PC-9 (cell line): ENCODE results near the gene FRMD8. TPM values are rescaled to one million over a fixed set of nuclear protein-coding genes. Genes with fewer than 3 reads are reported as not detected.

Source experiments
- BruUV-seq: library from RNA; stranded (reverse); fragments of 400-500 nt; replicated peaks from 2 replicates; lab custom pipeline; 2021; lab: Mats Ljungman, UMichigan
- CTCF ChIA-PET: fragments of 300-600 bp; sonication (Branson Sonifier 250); formaldehyde crosslinking; loops from one replicate; lab custom pipeline; 2022; ENCODE audit warnings: antibody characterized with exemption; lab: Charles Lee
- POLR2A ChIA-PET: fragments of 300-600 bp; sonication (Branson Sonifier 250); formaldehyde crosslinking; loops from one replicate; lab custom pipeline; 2022; ENCODE audit warnings: antibody characterized with exemption; ENCODE audit not compliant: unreplicated experiment; lab: Charles Lee
- DNase-seq, 2 experiments: peaks; one replicate each; pipeline versions ENCODE4 v3.0.0 to v3.0.0-alpha.2; 2015 to 2022; ENCODE audit warnings: mixed read lengths in 1 of 2
- H2AFZ ChIP-seq: fragments of 200-600 bp; sonication (generic); 2 replicates; pipeline ENCODE4 v1.8.1; 2017; ENCODE audit warnings: antibody characterized with exemption
- H3F3A ChIP-seq: fragments of 200-600 bp; sonication (generic); 2 replicates; pipeline ENCODE4 v1.8.1; 2017; ENCODE audit warnings: antibody characterized with exemption, mild to moderate bottlenecking, low read depth; ENCODE audit not compliant: insufficient read depth
- H3K27ac ChIP-seq: fragments of 200-600 bp; sonication (generic); 2 replicates; pipeline ENCODE4 v1.6.1; 2016; ENCODE audit warnings: mixed run types
- H3K27me3 ChIP-seq: fragments of 200-600 bp; sonication (generic); 2 replicates; pipeline ENCODE4 v1.6.1; 2016; ENCODE audit warnings: low read depth, mixed run types; ENCODE audit not compliant: insufficient read depth
- H3K36me3 ChIP-seq: fragments of 200-600 bp; sonication (generic); 2 replicates; pipeline ENCODE4 v1.6.1; 2016; ENCODE audit warnings: low read depth, mixed run types
- H3K4me1 ChIP-seq: fragments of 200-600 bp; sonication (generic); replicated peaks from 2 replicates; pipeline ENCODE4 v1.6.1; 2016; ENCODE audit warnings: mixed run types; ENCODE audit not compliant: insufficient read depth
- H3K4me2 ChIP-seq: fragments of 200-600 bp; sonication (generic); 2 replicates; pipeline ENCODE4 v1.6.1; 2017; ENCODE audit warnings: mixed run types
- H3K4me3 ChIP-seq: fragments of 200-600 bp; sonication (generic); 2 replicates; pipeline ENCODE4 v1.6.1; 2016; ENCODE audit warnings: mixed run types
- H3K79me2 ChIP-seq: fragments of 200-600 bp; sonication (generic); 2 replicates; pipeline ENCODE4 v1.6.1; 2017; ENCODE audit warnings: low read depth, mixed run types
- H3K9me2 ChIP-seq: fragments of 200-600 bp; sonication (generic); 2 replicates; pipeline ENCODE4 v1.8.1; 2017; ENCODE audit warnings: mild to moderate bottlenecking; ENCODE audit not compliant: insufficient read depth
- H3K9me3 ChIP-seq: fragments of 200-600 bp; sonication (generic); 2 replicates; pipeline ENCODE4 v1.8.1; 2016; ENCODE audit warnings: low read depth; ENCODE audit not compliant: insufficient read depth
- H4K20me1 ChIP-seq: fragments of 200-600 bp; sonication (generic); 2 replicates; pipeline ENCODE4 v1.8.1; 2017; ENCODE audit not compliant: insufficient read depth
- CTCF ChIP-seq: fragments of 200-600 bp; sonication (generic); conservative IDR thresholded peaks from 2 replicates; pipeline ENCODE4 v1.6.1; 2017; ENCODE audit warnings: mixed run types, antibody characterized with exemption, mild to moderate bottlenecking, moderate library complexity
- EZH2 ChIP-seq: fragments of 200-600 bp; sonication (generic); IDR thresholded peaks from 2 replicates; pipeline ENCODE4 v1.8.0; 2017; ENCODE audit warnings: antibody characterized with exemption, low read depth
- intact Hi-C: fragments of 100-400 bp; cut with micrococcal nuclease; formaldehyde crosslinking; loops from one replicate; pipeline ENCODE4 v1.10.0; 2022; ENCODE audit not compliant: unreplicated experiment
- total RNA-seq: library from RNA; stranded (reverse); gene quantifications from 2 replicates; pipeline ENCODE4 v1.2.3, GENCODE V29; 2021

Gene FRMD8
- total RNA-seq, 1 experiment from 2014 or later: 32.4 TPM

DNA sequence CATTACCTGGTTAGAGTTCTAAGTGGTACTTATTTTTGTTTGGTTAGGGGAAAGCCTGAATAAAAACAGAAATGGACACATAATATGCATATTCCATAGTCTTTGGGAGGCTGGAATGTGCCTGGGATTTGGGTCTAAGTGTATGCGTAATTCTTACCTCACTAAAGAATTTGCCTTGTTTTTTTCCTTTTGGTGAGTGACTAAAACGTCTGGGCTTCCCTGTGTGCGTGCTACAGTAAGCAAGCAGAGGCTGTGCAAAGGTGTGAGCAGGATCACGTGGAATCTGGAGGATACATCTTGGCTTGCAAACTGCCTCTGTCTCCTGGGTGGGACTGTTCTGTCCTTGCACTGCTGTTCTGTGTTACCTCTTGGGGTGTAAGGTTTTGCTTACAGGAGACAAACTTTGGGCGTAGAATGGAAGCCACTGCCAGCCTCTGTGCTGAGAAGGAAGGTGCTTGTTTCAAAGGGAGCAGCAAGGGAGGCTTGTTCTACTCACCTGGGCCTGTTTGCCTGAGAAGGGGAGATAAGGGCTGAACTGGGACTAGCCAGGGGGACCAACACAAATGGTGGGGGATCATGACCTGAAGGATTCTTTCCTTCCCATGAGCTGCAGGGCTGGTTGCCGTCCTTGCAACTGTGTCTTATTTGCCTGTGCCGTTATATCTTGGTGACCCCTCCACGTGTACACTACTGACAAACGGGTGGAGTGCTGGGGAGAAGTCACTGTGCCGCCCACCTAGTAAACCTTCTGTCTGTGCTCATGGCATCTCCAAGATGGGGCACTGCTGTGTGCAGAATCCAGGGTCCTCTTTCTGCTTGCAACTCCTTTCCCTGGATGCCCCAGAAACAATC lies 40.6 kb downstream of the FRMD8 start:
- Histone ChIP-seq H3K4me2 (peak overlapping the region; percentile 99), H3K27me3 (no peaks in the 10 kb centered on the region), H3K9me3 (no peaks in the 10 kb centered on the region), H3K79me2 (peaks cover 98% of the 10 kb centered on the region), H3K4me3 (peak overlapping the region; percentile 90), H2AFZ (no peak overlapping the region), H3K9me2 (no peaks in the 10 kb centered on the region), H3F3A (peaks cover 87% of the 10 kb centered on the region), H4K20me1 (peaks cover 93% of the 10 kb centered on the region), H3K36me3 (peaks cover 71% of the 10 kb centered on the region), H3K27ac (peak overlapping the region; percentile 100), H3K4me1 (peaks cover 52% of the 10 kb centered on the region)
- CTCF ChIA-PET: no interaction called here
- DNase-seq: peak; percentile 23 to 54
- intact Hi-C loops: no loop called here
- POLR2A ChIA-PET: interaction anchor here (0.6 to 0.8 kb wide), 2 partner anchors 73 to 476 kb away, joined by 3 to 4 read pairs; no protein-coding TSS in a partner anchor
- no peak for TF ChIP-seq CTCF
- TF ChIP-seq EZH2: no peak
- BruUV-seq: no TSS peak

GRCh38 chr11:65427691-65428577 lies 41.5 kb downstream of the FRMD8 start:
- peaks cover 99% of the 10 kb centered on the region for H4K20me1 ChIP-seq

More at GRCh38 chr11:65427691-65428577, 41.5 kb downstream of the FRMD8 start:
- H3K27ac ChIP-seq: peak overlapping the region; percentile 100
- H3F3A ChIP-seq: peaks cover 96% of the 10 kb centered on the region
- no peak overlapping the region for H2AFZ ChIP-seq
- H3K27me3 ChIP-seq: no peaks in the 10 kb centered on the region
- H3K9me3 ChIP-seq: no peaks in the 10 kb centered on the region
- TF ChIP-seq CTCF (no peak), EZH2 (no peak)
- peaks cover 99% of the 10 kb centered on the region for H3K79me2 ChIP-seq
- intact Hi-C loops: no loop called here
- H3K4me3 ChIP-seq: peak overlapping the region; percentile 90; the same call in 1 of the 2 replicates
- peaks cover 54% of the 10 kb centered on the region for H3K4me1 ChIP-seq
- peak overlapping the region; percentile 99 for H3K4me2 ChIP-seq
- H3K36me3 ChIP-seq: peaks cover 76% of the 10 kb centered on the region
- ChIA-PET CTCF (interaction anchor here (0.6 kb wide), 1 partner anchor 81 kb away, joined by 10 read pairs; no protein-coding TSS in a partner anchor), POLR2A (interaction anchor here (0.6 to 0.7 kb wide), 2 partner anchors 17 to 72 kb away, joined by 3 to 8 read pairs; no protein-coding TSS in a partner anchor)
- no peaks in the 10 kb centered on the region for H3K9me2 ChIP-seq
- peak; percentile 19 to 46 for DNase-seq
- BruUV-seq: no TSS peak
